Measurements from ENCODE around the gene SLC2A14.
"Not testable (repeated sequence)": the region's sequence is repeated elsewhere in the genome, so short reads cannot be mapped to it uniquely, and the experiment has no call there.

The SLC2A14 gene

DNA sequence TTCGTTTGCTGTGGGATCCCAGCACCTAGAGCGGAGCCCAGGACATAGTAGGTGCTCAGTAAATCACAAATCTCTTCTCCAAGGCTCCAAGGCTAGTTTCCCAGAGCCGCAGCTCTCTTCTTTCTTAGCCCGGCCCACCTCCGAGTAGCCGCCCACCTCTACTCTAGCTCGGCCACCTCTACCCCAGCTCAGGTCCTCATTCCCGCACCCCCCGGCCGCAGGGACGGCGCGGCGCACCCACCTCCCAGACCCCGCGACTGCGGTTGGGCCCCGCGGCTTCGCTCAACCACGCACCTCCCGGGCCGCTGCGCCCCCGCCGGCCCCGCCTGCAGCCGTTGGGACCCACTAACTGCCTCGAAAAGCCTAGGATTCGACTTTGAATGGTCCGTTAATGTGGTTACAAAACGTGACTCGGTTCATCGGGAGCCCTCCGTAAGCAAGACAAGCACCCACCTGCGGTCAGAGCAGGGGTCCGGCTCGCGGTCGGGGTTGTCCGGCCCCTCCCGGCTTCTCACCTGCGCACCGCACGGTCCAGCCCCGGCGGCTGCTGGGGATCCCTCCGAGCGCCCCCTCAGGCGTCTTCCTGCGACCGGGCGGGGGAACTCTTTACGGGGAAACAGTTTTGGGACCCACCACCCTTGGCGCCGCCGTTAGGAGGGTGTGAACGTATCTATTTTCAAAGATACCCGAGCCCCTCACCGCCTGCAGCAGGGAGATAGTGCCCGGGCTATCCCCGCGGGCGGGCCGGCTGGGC, at the start of gene SLC2A14:
Gene SLC2A14, minus strand, starts transcription at position 350 of the 754 bp plus-strand sequence. CDS start 3,035 bp downstream, outside the sequence.
- no peak for DNase-seq (ENCODE audit: low read depth)

DNA sequence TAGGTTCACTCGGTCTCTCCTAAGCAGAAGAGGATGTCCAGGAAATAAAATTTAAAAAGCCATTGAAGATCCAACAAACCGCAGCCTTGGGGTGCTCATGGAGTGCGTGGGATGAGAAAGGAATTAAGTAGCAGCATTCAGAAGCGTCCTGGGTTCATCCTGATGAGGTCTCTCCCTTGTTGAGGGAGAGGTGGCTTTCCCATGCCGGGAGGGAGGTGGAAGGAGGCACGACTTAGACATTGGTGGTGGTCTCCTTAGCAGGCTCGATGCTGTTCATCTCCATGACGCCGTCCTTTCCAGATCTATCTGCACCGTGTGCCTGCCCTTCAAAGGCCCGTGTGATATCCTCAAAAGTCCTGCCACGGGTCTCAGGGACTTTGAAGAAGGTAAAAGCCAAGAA, 48.5 kb upstream of the SLC2A14 start:
- not testable (repeated sequence) for DNase-seq (ENCODE audit: low read depth)

DNA sequence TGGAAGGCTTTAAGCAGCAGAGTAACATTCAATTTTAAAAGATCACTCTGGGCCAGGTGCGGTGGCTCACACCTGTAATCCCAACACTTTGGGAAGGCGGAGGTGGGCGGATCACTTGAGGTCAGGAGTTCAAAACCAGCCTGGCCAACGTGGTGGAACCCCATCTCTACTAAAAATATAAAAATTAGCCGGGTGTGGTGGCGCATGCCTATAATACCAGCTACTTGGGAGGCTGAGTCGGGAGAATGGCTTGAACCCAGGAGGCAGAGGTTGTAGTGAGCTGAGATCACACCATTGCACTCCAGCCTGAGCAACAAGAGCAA, 45.5 kb upstream of the SLC2A14 start:
- not testable (repeated sequence) for DNase-seq (ENCODE audit: low read depth)

DNA sequence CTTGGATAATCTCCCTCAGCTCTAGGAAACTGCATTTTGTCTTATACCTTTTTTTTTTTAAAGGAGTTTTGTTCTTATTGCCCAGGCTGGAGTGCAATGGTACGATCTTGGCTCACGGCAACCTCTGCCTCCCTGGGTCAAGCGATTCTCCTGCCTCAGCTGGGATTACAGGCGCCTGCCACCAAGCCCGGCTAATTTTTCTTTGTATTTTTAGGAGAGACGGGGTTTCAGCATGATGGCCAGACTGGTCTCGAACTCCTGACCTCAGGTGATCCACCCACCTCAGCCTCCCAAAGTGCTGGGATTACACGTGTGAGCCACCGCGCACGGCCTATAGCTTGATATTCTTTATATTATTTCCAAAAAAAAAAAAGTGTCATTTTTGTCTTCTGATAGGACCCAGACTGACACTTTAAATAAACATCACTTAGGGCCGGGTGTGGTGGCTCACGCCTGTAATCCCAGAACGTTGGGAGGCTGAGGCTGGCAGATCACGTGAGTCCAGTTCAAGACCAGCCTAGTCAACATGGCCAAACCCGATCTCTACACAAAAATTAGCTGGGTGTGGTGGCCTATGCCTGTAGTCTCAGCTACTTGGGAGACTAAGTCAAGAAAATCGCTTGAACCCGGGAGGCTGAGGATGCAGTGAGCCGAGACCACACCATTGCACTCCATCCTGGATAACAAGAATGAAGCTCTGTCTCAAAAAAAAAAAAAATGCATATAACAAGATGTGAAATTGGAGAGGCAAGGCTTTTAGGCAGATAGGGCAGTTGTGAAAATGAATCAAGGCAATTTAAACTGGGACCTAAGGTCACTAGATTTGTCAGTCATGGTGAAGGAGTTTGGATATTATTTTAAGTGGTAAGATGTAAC, 44.9 kb upstream of the SLC2A14 start:
- no peak for DNase-seq (ENCODE audit: low read depth)

DNA sequence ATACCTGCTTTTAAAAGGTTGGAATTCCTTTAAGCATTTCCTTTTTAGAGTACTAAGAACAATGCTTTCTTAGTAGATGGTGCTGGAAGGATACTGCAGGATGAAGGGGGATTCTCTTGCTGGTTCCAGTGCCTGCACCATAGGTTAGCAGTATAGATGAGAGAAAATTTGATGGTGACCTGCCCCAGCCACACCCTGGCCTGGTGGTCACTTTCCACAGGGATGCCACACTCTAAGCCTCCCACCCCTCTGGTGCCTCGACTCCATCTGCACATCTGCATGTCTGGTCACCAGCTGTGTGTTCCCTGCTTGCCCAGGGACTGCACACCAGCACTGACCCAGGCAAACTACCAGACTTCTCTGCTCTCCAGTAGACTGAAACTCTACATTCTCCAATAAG, 44.2 kb upstream of the SLC2A14 start:
- DNase-seq (ENCODE audit: low read depth): no peak

DNA sequence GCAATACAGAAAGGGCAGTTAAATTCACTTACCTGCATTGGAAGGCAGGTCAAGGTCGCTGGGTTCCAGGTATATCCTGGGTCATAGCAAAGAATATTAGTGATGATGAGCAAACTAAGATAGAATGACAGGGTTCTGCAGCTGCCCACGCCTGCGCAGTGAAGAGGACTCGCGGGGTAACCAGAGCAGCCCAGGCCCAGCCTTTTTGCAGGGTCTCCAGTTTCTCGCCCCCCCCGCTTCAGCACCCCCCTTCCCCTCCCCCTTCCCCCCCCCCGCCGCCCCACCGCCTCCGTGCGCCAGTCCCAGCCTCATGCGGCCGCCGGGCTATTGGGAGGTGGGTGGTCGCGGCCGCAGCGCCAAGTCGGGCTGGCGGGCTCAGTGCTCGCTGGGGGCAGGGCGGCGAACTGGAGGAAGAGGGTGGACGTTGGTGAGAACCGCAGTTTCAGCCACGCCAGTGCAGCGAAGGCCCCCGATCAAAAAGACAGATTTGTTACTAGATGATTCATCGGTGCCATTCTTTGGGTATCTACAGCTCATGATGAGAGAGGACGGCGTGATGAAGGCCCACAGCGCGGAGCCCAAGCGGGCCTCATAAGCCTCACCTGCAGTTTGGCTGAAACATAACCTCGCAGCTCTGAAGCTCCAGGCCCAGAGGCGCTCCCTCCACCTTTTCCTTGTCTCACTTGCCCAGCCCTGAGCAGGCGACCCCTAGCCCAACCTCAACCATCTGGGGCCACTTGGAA, 43.1 kb upstream of the SLC2A14 start:
- no peak for DNase-seq (ENCODE audit: low read depth)

DNA sequence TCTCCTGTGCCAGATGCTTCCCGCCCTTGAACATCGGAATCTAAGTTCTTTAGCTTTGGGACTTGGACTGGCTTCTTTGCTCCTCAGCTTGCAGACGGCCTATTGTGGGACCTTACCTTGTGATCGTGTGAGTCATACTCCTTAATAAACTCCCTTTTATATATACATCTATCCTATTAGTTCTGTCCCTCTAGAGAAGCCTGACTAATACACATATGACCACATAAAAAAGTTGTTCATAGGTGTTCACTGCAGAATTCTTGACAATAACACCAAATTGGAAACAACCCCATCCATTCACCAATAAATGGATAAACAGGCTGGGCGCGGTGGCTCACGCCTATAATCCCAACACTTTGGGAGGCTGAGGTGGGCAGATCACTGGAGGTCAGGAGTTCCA, 37.4 kb upstream of the SLC2A14 start:
- DNase-seq (ENCODE audit: low read depth): not testable (repeated sequence)

DNA sequence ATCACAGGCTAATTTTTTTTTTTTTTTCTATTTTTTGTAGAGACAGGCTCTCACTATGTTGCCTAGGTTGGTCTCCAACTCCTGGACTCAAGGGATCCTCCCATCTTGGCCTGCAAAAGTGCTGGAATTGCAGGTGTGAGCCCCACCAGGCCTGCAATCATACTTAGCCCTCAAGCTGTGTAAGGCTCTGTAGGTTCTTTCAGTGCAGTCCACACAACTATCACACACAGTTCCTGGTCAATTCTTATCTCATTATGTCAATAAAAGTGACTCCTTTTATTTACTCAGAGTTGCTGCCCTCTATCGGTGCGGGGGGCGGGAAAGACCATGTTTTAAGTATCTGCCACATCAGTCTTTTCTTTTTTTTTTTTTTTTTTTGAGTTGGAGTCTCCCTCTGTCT, 34.3 kb upstream of the SLC2A14 start:
- no peak for DNase-seq (ENCODE audit: low read depth)

DNA sequence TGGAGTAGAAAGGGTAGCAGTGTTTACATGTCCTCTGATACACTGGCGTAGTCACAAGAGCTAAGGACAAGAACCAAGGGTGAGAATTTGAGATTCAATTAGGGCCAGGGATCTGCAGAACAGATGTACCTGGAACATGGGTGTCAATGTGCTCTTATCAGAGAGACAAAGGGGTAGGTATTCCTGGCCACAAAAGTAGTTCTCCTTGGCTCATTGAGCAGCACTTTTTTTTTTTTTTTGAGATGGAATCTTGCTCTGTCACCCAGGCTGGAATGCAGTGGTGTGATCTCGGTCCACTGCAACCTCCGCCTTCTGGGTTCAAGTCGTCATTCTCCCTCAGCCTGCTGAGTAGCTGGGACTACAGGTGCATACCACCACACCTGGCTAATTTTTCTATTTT, 33.6 kb upstream of the SLC2A14 start:
- DNase-seq (ENCODE audit: low read depth): not testable (repeated sequence)

DNA sequence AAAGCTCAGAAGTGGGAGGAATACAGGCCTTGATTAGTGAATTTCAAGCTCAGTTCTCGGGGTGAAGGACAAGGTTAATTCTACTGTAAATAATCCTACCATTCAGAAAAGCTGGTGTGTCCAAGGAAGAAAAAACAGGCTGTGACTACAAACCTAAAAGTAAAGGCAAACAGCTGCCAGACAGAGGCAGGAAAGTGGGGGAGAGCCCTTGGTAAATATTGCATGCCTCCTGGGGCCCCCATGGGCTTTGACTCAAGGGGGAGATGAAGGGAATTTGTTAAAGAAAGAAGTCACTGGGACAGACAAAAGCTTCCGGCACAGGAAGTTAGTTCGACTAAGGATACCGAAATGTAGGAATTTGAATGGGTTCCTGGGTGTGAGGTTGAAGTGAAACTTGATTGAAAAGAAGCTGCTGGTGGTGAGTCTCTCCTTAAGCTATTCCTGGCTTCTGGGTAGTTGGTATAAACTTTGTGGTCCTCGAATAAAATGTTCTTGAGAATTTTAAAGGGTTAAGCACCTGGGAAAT, 32.9 kb upstream of the SLC2A14 start:
- DNase-seq (ENCODE audit: low read depth): not testable (repeated sequence)

DNA sequence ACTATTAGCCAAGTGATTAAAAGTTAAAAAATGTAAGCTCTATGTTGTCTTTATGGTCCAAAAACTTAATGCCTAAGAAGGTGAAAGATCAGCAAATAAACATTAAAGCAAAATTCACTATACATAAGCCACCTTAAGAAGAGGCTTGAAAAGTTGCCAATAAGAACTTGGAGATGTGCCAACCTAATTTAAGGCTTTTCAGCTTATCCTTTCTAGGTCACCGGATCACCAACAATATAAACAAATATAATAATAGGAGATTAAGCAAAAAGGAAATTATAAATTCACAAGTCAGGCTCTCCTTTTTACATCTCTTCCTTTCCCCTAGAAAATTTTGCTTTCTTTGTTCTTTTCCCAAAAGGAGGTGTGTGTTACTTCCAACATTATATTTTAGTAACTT, 32.4 kb upstream of the SLC2A14 start:
- no peak for DNase-seq (ENCODE audit: low read depth)

DNA sequence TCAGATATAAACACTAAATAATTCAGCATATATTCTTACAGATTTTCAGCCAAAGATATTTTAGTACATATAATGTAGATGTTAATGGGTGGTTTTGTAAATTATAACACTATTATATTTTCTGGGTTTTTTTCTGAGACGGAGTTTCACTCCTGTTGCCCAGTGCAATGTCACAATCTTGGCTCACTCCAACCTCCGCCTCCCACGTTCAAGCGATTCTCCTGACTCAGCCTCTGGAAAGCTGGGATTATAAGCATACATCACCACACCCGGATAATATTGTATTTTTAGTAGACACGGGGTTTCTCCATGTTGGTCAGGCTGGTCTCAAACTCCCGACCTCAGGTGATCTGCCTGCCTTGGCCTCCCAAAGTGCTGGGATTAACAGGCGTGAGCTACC, 29.7 kb upstream of the SLC2A14 start:
- not testable (repeated sequence) for DNase-seq (ENCODE audit: low read depth)

DNA sequence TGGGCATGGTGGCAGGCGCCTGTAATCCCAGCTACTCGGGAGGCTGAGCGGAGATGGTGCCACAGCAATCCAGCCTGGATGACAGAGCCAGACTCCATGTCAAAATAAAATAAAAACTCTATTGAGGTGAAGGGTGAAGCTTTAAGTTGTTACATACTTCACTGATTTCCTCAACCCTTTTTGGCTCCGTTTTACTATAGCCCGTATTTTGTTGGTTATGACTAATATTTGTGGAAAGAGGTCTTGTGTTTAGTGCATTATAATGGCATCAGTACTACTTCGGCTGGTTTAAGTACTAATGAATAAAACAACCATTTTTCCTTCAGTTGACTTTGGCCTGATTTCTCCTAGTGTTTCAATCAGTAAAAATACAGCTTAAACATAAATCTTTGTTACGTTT, 27.0 kb upstream of the SLC2A14 start:
- no peak for DNase-seq (ENCODE audit: low read depth)

DNA sequence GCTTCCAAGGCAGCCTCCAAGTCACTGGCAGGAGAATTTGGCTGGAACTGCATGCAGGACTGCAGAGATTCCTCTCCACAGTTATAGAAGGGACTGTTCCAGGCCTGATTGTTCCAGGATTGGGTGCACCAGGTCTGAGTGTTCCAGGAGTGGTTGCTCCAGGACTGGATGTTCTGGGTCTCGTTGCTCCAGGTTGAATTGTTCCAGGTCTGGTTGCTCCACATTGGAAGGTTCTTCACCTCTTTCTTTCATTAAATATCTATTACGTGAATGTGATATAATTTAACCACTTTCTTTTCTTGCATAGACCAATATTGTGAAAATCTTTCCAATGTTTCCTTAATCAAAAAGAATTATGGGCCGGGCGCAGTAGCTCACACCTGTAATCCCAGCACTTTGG, 24.0 kb upstream of the SLC2A14 start:
- DNase-seq (ENCODE audit: low read depth): not testable (repeated sequence)

DNA sequence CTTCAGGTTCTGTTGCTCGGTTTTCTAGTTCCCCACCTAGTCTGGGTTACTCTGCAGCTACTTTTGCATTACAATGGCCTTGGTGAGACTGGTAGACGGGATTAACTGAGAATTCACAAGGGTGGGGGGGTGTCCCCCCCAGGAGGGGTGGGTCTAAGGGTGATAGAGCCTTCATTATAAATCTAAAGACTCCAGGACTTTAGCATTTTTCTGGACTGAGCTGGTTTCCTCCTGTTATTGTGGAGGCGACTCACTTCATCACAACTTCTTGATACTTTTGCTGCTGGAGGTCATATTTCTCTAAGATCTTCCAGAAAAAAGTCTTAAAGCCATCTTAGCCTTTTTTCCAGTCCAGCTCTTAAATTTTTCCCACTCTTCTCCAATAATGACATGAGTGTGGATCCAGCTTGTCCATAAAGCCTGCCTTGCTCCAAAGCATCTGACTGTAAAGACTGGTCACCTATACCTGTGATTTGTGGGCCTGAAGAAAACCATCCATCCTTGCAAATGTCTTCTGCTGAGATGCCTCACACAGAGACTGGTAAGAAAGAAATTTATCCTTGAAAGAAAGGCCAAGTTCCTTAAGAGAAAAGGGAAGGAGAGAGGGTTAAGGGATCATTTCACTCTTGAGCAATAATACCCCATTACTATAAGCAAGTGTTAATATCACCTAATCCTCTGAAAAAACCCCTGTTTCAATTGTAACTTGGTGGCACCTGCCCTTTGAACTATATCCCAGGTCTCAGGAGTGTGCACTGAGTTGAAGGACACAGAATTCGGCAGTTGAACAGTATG, 19.7 kb upstream of the SLC2A14 start:
- DNase-seq (ENCODE audit: low read depth): no peak

DNA sequence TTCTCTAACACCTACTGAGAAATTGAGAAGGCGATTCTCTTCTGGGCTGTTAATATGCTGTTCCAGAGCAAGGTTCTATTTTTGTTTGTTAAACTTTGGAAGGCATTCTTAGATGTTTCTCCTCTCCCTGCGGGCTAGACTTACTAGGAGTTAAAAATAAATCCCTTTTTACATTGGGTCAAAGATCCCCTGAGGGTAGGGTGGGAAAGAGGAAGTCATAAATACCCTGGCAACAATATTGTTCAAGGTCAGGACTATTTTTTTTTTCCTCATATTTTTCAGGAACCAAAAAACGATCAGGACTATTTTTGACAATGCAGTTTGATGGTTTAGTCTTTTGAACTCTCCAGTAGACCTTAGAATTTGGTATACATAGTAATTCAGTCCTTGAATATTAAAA, 12.0 kb upstream of the SLC2A14 start:
- no peak for DNase-seq (ENCODE audit: low read depth)

DNA sequence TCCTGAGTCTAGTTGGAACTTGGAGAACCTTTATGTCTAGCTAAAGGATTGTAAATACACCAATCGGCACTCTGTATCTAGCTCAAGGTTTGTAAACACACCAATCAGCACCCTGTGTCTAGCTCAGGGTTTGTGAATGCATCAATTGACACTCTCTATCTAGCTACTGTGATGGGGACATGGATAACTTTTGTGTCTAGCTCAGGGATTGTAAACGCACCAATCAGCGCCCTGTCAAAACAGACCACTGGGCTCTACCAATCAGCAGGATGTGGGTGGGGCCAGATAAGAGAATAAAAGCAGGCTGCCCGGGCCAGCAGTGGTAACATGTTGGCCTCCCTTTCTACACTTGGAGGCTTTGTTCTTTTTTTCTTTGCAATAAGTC, 9.0 kb upstream of the SLC2A14 start:
- DNase-seq (ENCODE audit: low read depth): not testable (repeated sequence)

DNA sequence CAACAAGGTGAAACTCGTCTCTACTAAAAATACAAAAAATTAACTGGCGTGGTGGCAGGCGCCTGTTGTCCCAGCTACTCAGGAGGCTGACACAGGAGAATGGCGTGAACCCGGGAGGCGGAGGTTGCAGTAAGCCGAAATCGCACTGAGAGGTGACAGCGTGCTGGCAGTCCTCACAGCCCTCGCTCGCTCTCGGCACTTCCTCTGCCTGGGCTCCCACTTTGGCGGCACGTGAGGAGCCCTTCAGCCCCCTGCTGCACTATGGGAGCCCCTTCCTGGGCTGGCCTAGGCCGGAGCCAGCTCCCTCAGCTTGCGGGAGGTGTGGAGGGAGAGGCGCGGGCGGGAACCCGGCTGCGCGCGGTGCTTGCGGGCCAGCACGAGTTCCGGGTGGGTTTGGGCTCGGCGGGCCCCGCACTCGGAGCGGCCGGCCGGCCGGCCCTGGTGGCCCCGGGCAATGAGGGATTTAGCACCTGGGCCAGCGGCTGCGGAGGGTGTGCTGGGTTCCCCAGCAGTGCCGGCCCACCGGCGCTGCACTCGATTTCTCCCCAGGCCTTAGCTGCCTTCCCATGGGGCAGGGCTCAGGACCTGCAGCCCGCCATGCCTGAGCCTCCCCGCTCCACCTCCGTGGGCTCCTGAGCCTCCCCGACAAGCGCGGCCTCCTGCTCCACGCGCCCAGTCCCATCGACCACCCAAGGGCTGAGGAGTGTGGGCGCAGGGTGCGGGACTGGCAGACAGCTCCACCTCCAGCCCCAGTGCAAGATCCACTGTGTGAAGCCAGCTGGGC, 8.4 kb upstream of the SLC2A14 start:
- DNase-seq (ENCODE audit: low read depth): not testable (repeated sequence)

DNA sequence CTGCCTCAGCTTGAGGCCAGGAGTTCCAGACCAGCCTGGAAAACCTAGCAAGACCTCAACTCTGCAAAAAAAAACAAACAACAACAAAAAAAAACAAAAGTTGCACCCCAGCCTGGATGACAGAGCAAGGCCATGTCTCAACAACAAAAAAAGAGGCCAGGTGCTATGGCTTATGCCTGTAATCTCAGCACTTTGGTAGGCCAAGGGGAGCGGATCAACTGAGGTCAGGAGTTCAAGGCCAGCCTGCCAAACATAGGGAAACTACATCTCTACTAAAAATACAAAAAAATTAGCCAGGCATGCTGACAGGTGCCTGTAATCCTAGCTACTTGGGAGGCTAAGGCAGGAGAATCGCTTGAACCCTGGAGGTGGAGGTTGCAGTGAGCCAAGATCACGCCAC, 6.5 kb upstream of the SLC2A14 start:
- no peak for DNase-seq (ENCODE audit: low read depth)

DNA sequence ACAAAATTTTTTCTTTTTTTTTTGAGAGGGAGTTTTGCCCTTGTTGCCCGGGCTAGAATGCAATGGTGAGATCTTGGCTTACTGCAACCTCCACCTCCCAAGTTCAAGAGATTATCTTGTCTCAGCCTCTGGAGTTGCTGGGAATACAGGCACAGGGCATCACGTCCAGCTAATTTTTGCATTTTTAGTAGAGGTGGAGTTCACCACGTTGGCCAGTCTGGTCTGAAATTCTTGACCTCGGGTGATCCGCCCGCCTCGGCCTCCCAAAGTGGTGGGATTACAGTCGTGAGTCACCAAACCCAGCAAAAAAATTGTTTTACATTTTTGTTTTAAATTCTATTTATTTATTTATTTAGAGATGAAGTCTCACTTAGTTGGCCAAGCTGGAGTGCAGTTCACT, 4.7 kb upstream of the SLC2A14 start:
- DNase-seq (ENCODE audit: low read depth): no peak

DNA sequence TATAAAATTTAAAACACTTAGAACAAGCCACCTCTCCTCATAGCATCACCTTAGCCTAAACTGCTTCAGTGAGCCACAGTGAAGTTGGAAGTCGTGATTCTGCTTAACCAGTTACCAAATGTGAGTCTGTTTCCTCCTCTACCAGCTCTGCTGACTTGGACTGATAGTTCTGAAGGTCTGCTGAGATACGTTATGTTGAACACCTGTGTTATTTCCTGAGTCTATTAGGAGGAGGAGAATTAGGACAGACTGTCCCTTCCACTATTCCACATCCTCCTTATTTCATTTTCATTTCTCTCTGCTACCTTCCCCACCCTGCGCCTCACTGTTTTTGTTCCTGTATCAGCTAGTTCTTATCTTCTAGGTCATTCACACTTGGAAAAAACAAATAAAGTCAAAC, 2.4 kb downstream of the SLC2A14 start:
- no peak for DNase-seq (ENCODE audit: low read depth)
